Neuronal stem cell (in vitro differentiated cells): Measurements from ENCODE around the gene PLEKHA6.

ENCODE experiments used
- DNase-seq: peaks from one replicate; pipeline ENCODE4 v3.0.0-alpha.2; 2013; ENCODE audit warnings: low spot score
- H2AFZ ChIP-seq: one replicate; pipeline ENCODE4 v1.6.1; 2013; ENCODE audit warnings: mild to moderate bottlenecking, low read length, inconsistent platforms
- H2AK5ac ChIP-seq: 2 replicates; pipeline ENCODE4 v1.6.1; 2013; ENCODE audit warnings: low read depth, mild to moderate bottlenecking, inconsistent platforms, low read length, moderate library complexity, mixed read lengths
- H2BK120ac ChIP-seq: 2 replicates; pipeline ENCODE4 v1.6.1; 2013; ENCODE audit warnings: low read depth, mild to moderate bottlenecking, inconsistent platforms, low read length, moderate library complexity, mixed read lengths
- H2BK12ac ChIP-seq: one replicate; pipeline ENCODE4 v1.6.1; 2013; ENCODE audit warnings: low read length, inconsistent platforms
- H2BK15ac ChIP-seq: 2 replicates; pipeline ENCODE4 v1.6.1; 2013; ENCODE audit warnings: mild to moderate bottlenecking, low read length, inconsistent platforms, mixed read lengths
- H2BK5ac ChIP-seq: one replicate; pipeline ENCODE4 v1.6.1; 2013; ENCODE audit warnings: inconsistent platforms, mild to moderate bottlenecking, low read length, moderate library complexity
- H3K14ac ChIP-seq: one replicate; pipeline ENCODE4 v1.6.1; 2013; ENCODE audit warnings: low read length, inconsistent platforms
- H3K18ac ChIP-seq: 2 replicates; pipeline ENCODE4 v1.6.1; 2013; ENCODE audit warnings: low read length, inconsistent platforms
- H3K23ac ChIP-seq: 2 replicates; pipeline ENCODE4 v1.6.1; 2013; ENCODE audit warnings: low read depth, mild to moderate bottlenecking, mixed read lengths, low read length, inconsistent platforms; ENCODE audit not compliant: poor library complexity
- H3K27ac ChIP-seq: replicated peaks from 3 replicates; pipeline ENCODE4 v1.5.1; 2013; ENCODE audit warnings: low read length, inconsistent platforms
- H3K27me3 ChIP-seq, 3 experiments: 2 replicates each; pipeline ENCODE4 v1.6.1; 2013; ENCODE audit warnings: low read length in 3 of 3, mild to moderate bottlenecking in 2 of 3, inconsistent platforms in 1 of 3, low read depth in 1 of 3, mixed read lengths in 1 of 3, moderate library complexity in 1 of 3; ENCODE audit not compliant: control insufficient read depth in 3 of 3, insufficient read depth in 3 of 3
- H3K36me3 ChIP-seq, 2 donors: replicated peaks in 1 of 2; 2 replicates each; pipeline ENCODE4 v1.6.1; 2013; ENCODE audit warnings: low read length in 2 of 2; ENCODE audit not compliant: control insufficient read depth in 2 of 2, insufficient read depth in 2 of 2
- H3K4ac ChIP-seq: 2 replicates; pipeline ENCODE4 v1.6.1; 2013; ENCODE audit warnings: inconsistent platforms, mild to moderate bottlenecking, low read length, moderate library complexity
- H3K4me1 ChIP-seq, 2 donors: 1 replicate in 1 of 2; 2 replicates in 1 of 2; pipeline ENCODE4 v1.6.1; 2013; ENCODE audit warnings: low read length in 2 of 2, low read depth in 1 of 2; ENCODE audit not compliant: control insufficient read depth in 2 of 2, insufficient read depth in 1 of 2
- H3K4me2 ChIP-seq: one replicate; pipeline ENCODE4 v1.6.1; 2013; ENCODE audit warnings: mild to moderate bottlenecking, low read length, inconsistent platforms; ENCODE audit not compliant: insufficient read depth, poor library complexity, severe bottlenecking
- H3K4me3 ChIP-seq, 2 donors: 2 replicates each; pipeline ENCODE4 v1.5.1; 2013; ENCODE audit warnings: low read length in 2 of 2, mild to moderate bottlenecking in 2 of 2, inconsistent platforms in 1 of 2, moderate library complexity in 1 of 2
- H3K79me1 ChIP-seq: one replicate; pipeline ENCODE4 v1.6.1; 2013; ENCODE audit warnings: low read depth, mild to moderate bottlenecking, inconsistent platforms, low read length, moderate library complexity
- H3K9ac ChIP-seq: one replicate; pipeline ENCODE4 v1.6.1; 2013; ENCODE audit warnings: mild to moderate bottlenecking, low read depth, low read length, inconsistent platforms; ENCODE audit not compliant: poor library complexity
- H3K9me3 ChIP-seq, 2 donors: replicated peaks in 1 of 2; 2 replicates each; pipeline versions ENCODE3 to v1.6.1; 2013; ENCODE audit warnings: low read length in 2 of 2, mild to moderate bottlenecking in 2 of 2, inconsistent platforms in 1 of 2, low read depth in 1 of 2, mixed read lengths in 1 of 2, moderate library complexity in 1 of 2; ENCODE audit not compliant: control insufficient read depth in 2 of 2, insufficient read depth in 1 of 2
- H4K8ac ChIP-seq: one replicate; pipeline ENCODE4 v1.6.1; 2013; ENCODE audit warnings: low read depth, mild to moderate bottlenecking, inconsistent platforms, low read length, moderate library complexity
- H4K91ac ChIP-seq: one replicate; pipeline ENCODE4 v1.6.1; 2013; ENCODE audit warnings: low read length, low read depth, mild to moderate bottlenecking, inconsistent platforms; ENCODE audit not compliant: poor library complexity
- WGBS, 2 donors: extraction: QIAGEN DNeasy Blood & Tissue Kit; methylation state at CpG; one replicate each; pipeline ENCODE4 v1.1.7; 2013; ENCODE audit warnings: missing lambda C conversion rate in 2 of 2, mixed read lengths in 1 of 2; ENCODE audit not compliant: insufficient read length in 2 of 2, insufficient replicate concordance in 1 of 2; ENCODE audit errors: extremely low coverage in 2 of 2; 5-methylcytosine and 5-hydroxymethylcytosine counted together

PLEKHA6 gene

GRCh38 chr1:204201348-204202040 lies 158.2 kb downstream of the PLEKHA6 start:
- no peak for DNase-seq
- H4K91ac ChIP-seq = no peak overlapping the region
- H3K4me1 ChIP-seq = peaks cover 0 to 2% of the 10 kb centered on the region in 2 donors
- H2BK120ac ChIP-seq = no peak overlapping the region
- no peak overlapping the region for H3K4me3 ChIP-seq
- H3K9me3 ChIP-seq = no peaks in the 10 kb centered on the region
- no peak overlapping the region for H3K23ac ChIP-seq
- H3K18ac ChIP-seq = no peak overlapping the region
- no peak overlapping the region for H2AFZ ChIP-seq
- no peak overlapping the region for H4K8ac ChIP-seq
- WGBS, 2 donors = no CpG with 5 or more reads among the region's 12 CpGs
- H3K14ac ChIP-seq = no peak overlapping the region
- no peak overlapping the region for H2BK15ac ChIP-seq
- no peak overlapping the region for H2BK5ac ChIP-seq
- no peak overlapping the region for H3K27ac ChIP-seq
- no peaks in the 10 kb centered on the region for H3K79me1 ChIP-seq
- H3K36me3 ChIP-seq = no peaks in the 10 kb centered on the region
- H3K9ac ChIP-seq = no peak overlapping the region
- no peak overlapping the region for H3K4me2 ChIP-seq
- H3K4ac ChIP-seq = no peak overlapping the region
- no peak overlapping the region for H2AK5ac ChIP-seq
- H3K27me3 ChIP-seq = peaks cover 0 to 87% (median 0%) of the 10 kb centered on the region in 3 experiments
- no peak overlapping the region for H2BK12ac ChIP-seq

GRCh38 chr1:204199579-204199978 lies 160.2 kb downstream of the PLEKHA6 start:
- no peak for DNase-seq
- no peak overlapping the region for H3K27ac ChIP-seq
- H3K4ac ChIP-seq = no peak overlapping the region

GRCh38 chr1:204198348-204199340 lies 161.1 kb downstream of the PLEKHA6 start:
- WGBS, 2 donors = no CpG with 5 or more reads among the region's 18 CpGs
- Histone ChIP-seq H3K23ac (no peak overlapping the region), H3K36me3 (no peaks in the 10 kb centered on the region), H3K79me1 (peaks cover 2% of the 10 kb centered on the region), H3K4ac (no peak overlapping the region), H2BK120ac (peak overlapping the region; percentile 56), H3K9me3 (peaks cover 0 to 4% of the 10 kb centered on the region in 2 donors), H2BK12ac (no peak overlapping the region), H3K4me1 (peaks cover 4 to 7% of the 10 kb centered on the region in 2 donors), H2AK5ac (no peak overlapping the region), H3K4me2 (no peak overlapping the region), H2BK5ac (no peak overlapping the region), H3K4me3 (no peak overlapping the region), H2AFZ (no peak overlapping the region), H4K8ac (no peak overlapping the region), H3K27me3 (peaks cover 0 to 75% (median 4%) of the 10 kb centered on the region in 3 experiments), H3K18ac (no peak overlapping the region), H3K9ac (no peak overlapping the region), H4K91ac (no peak overlapping the region), H3K27ac (no peak overlapping the region), H2BK15ac (no peak overlapping the region), H3K14ac (no peak overlapping the region)
- DNase-seq = no peak

More at GRCh38 chr1:204199579-204199978, 160.2 kb downstream of the PLEKHA6 start:
- no peak overlapping the region for H2BK15ac ChIP-seq
- no peak overlapping the region for H4K91ac ChIP-seq
- no peak overlapping the region for H3K18ac ChIP-seq
- peaks cover 2% of the 10 kb centered on the region for H3K79me1 ChIP-seq
- no peak overlapping the region for H2BK12ac ChIP-seq
- H3K4me3 ChIP-seq = no peak overlapping the region
- H3K14ac ChIP-seq = peak overlapping the region; percentile 39
- no peak overlapping the region for H3K4me2 ChIP-seq
- no peak overlapping the region for H2AFZ ChIP-seq
- WGBS, 2 donors = no CpG with 5 or more reads among the region's 9 CpGs
- peaks cover 2 to 7% of the 10 kb centered on the region in 2 donors for H3K4me1 ChIP-seq
- peaks cover 0 to 4% of the 10 kb centered on the region in 2 donors for H3K9me3 ChIP-seq
- H3K36me3 ChIP-seq = no peaks in the 10 kb centered on the region
- no peak overlapping the region for H2AK5ac ChIP-seq
- H3K23ac ChIP-seq = no peak overlapping the region
- H3K27me3 ChIP-seq = peaks cover 0 to 83% (median 4%) of the 10 kb centered on the region in 3 experiments
- H2BK5ac ChIP-seq = no peak overlapping the region
- no peak overlapping the region for H2BK120ac ChIP-seq
- H3K9ac ChIP-seq = no peak overlapping the region
- no peak overlapping the region for H4K8ac ChIP-seq

- Histone ChIP-seq H3K4ac (no peak overlapping the region), H4K91ac (no peak overlapping the region), H3K23ac (no peak overlapping the region), H3K4me3 (no peak overlapping the region), H2BK15ac (no peak overlapping the region), H2BK12ac (no peak overlapping the region), H4K8ac (no peak overlapping the region), H3K27me3 (peaks cover 0 to 70% (median 4%) of the 10 kb centered on the region in 3 experiments), H3K4me1 (peaks cover 4 to 5% of the 10 kb centered on the region in 2 donors), H3K4me2 (no peak overlapping the region), H3K27ac (no peak overlapping the region), H3K9ac (no peak overlapping the region), H3K9me3 (peaks cover 0 to 4% of the 10 kb centered on the region in 2 donors), H3K79me1 (peaks cover 2% of the 10 kb centered on the region), H2BK5ac (no peak overlapping the region), H2AK5ac (no peak overlapping the region), H2BK120ac (no peak overlapping the region), H3K14ac (no peak overlapping the region), H2AFZ (no peak overlapping the region), H3K18ac (no peak overlapping the region), H3K36me3 (no peaks in the 10 kb centered on the region)
- no peak for DNase-seq
- WGBS, 2 donors = no CpG with 5 or more reads among the region's 5 CpGs
Observed at GRCh38 chr1:204197068-204197467, 162.7 kb downstream of the PLEKHA6 start.
